Measurements from ENCODE around the gene RBBP9. TPM values are rescaled to one million over a fixed set of nuclear protein-coding genes. Genes with fewer than 3 reads are reported as not detected.
"Not testable (repeated sequence)": the region's sequence is repeated elsewhere in the genome, so short reads cannot be mapped to it uniquely, and the experiment has no call there.

RBBP9 gene
- total RNA-seq, 1 donor, result 34.6 TPM

- H3K4me3 ChIP-seq (ENCODE audit: low read depth, low read length), result no peak overlapping the region
- DNase-seq (ENCODE audit: low read depth), result no peak
- TF ChIP-seq CTCF (IDR thresholded peaks at IDR 0.05; ENCODE audit: insufficient read depth, low read length), result no peak
Observed at GRCh38 chr20:18533978-18534644, 37.1 kb upstream of the RBBP9 start.

GRCh38 chr20:18533491-18533890 lies 36.5 kb upstream of the RBBP9 start:
- TF ChIP-seq CTCF (IDR thresholded peaks at IDR 0.05; ENCODE audit: insufficient read depth, low read length), result no peak

GRCh38 chr20:18532626-18533025 lies 35.6 kb upstream of the RBBP9 start:
- TF ChIP-seq CTCF (IDR thresholded peaks at IDR 0.05; ENCODE audit: insufficient read depth, low read length), result no peak
- DNase-seq (ENCODE audit: low read depth), result no peak
- no peak overlapping the region for H3K4me3 ChIP-seq (ENCODE audit: low read depth, low read length)

More at GRCh38 chr20:18533491-18533890, 36.5 kb upstream of the RBBP9 start:
- H3K4me3 ChIP-seq (ENCODE audit: low read depth, low read length), result no peak overlapping the region
- DNase-seq (ENCODE audit: low read depth), result no peak

GRCh38 chr20:18529041-18529440 lies 32.0 kb upstream of the RBBP9 start:
- no peak overlapping the region for H3K4me3 ChIP-seq (ENCODE audit: low read depth, low read length)
- DNase-seq (ENCODE audit: low read depth), result no peak
- no peak for TF ChIP-seq CTCF (IDR thresholded peaks at IDR 0.05; ENCODE audit: insufficient read depth, low read length)

GRCh38 chr20:18527836-18528235 lies 30.8 kb upstream of the RBBP9 start:
- no peak overlapping the region for H3K4me3 ChIP-seq (ENCODE audit: low read depth, low read length)
- TF ChIP-seq CTCF (IDR thresholded peaks at IDR 0.05; ENCODE audit: insufficient read depth, low read length), result no peak
- peak; percentile 30 for DNase-seq (ENCODE audit: low read depth)

GRCh38 chr20:18527339-18527738 lies 30.3 kb upstream of the RBBP9 start:
- no peak for TF ChIP-seq CTCF (IDR thresholded peaks at IDR 0.05; ENCODE audit: insufficient read depth, low read length)
- no peak for DNase-seq (ENCODE audit: low read depth)

GRCh38 chr20:18526761-18527160 lies 29.7 kb upstream of the RBBP9 start:
- DNase-seq (ENCODE audit: low read depth); H3K4me3 ChIP-seq (ENCODE audit: low read depth, low read length): not testable (repeated sequence)

More at GRCh38 chr20:18527339-18527738, 30.3 kb upstream of the RBBP9 start:
- no peak overlapping the region for H3K4me3 ChIP-seq (ENCODE audit: low read depth, low read length)

Measured in fibroblast of the aortic adventitia (primary cell).